Mammary epithelial cell (primary cell): ENCODE results near the gene CWH43.
"Not testable (repeated sequence)": the region's sequence is repeated elsewhere in the genome, so short reads cannot be mapped to it uniquely, and the experiment has no call there.

Experiments
- CTCF ChIP-seq, 2 donors: IDR thresholded peaks in 1 of 2; conservative IDR thresholded peaks in 1 of 2; 2 replicates each; pipeline ENCODE4 v1.5.1; 2011 to 2012; ENCODE audit warnings: inconsistent platforms in 2 of 2, low read length in 2 of 2, mild to moderate bottlenecking in 2 of 2, control low read depth in 1 of 2, low read depth in 1 of 2; ENCODE audit not compliant: insufficient read depth in 1 of 2; ENCODE audit errors: extremely low read depth in 1 of 2
- EZH2 ChIP-seq: IDR thresholded peaks from 2 replicates; pipeline ENCODE4 v1.6.1; 2012; ENCODE audit warnings: low read length, inconsistent platforms, borderline replicate concordance

GRCh38 chr4:48984005-48984404 lies 2.1 kb upstream of the CWH43 start:
- TF ChIP-seq CTCF (conservative IDR thresholded peaks at IDR 0.05 in 1 of 2, IDR thresholded peaks at IDR 0.05 in 1 of 2; ENCODE audit: extremely low read depth in 1 of 2, insufficient read depth in 1 of 2, low read depth in 1 of 2, low read length in 2 of 2); EZH2: not testable (repeated sequence)
